Ascending aorta (tissue), 2 donors: ENCODE measurements around the gene TMEM44. TPM values are rescaled to one million over a fixed set of nuclear protein-coding genes. Genes with fewer than 3 reads are reported as not detected.

Experiments
- DNase-seq, 2 donors: peaks; one replicate each; pipeline ENCODE4 v3.0.0-alpha.2; 2019; ENCODE audit warnings: low spot score in 2 of 2
- H3K27ac ChIP-seq, 2 donors: fragments of 200-600 bp; sonication (generic); one replicate each; pipeline ENCODE4 v1.5.1; 2016 to 2017; ENCODE audit warnings: mild to moderate bottlenecking in 1 of 2
- H3K27me3 ChIP-seq: fragments of 200-600 bp; sonication (generic); one replicate; pipeline ENCODE4 v1.5.1; 2017
- H3K36me3 ChIP-seq, 2 donors: fragments of 200-600 bp; sonication (generic); one replicate each; pipeline ENCODE4 v1.5.1; 2016
- H3K4me1 ChIP-seq, 2 donors: fragments of 200-600 bp; sonication (generic); one replicate each; pipeline ENCODE4 v1.5.1; 2016 to 2017; ENCODE audit warnings: mild to moderate bottlenecking in 1 of 2
- H3K4me3 ChIP-seq, 2 donors: fragments of 200-600 bp; sonication (generic); one replicate each; pipeline ENCODE4 v1.5.1; 2016 to 2017; ENCODE audit warnings: mild to moderate bottlenecking in 1 of 2
- H3K9me3 ChIP-seq, 2 donors: fragments of 200-600 bp; sonication (generic); one replicate each; pipeline ENCODE4 v1.5.1; 2016
- CTCF ChIP-seq, 3 experiments: fragments of 200-600 bp in 2 of 3; fragments of 450-650 bp in 1 of 3; sonication (generic) in 2 of 3; IDR thresholded peaks; one replicate each; pipeline ENCODE4 v1.5.1; 2016 to 2019; ENCODE audit warnings: antibody characterized with exemption in 3 of 3, mild to moderate bottlenecking in 1 of 3, moderate library complexity in 1 of 3
- intact Hi-C: fragments of 100-400 bp; cut with DNase I; formaldehyde crosslinking; loops from one replicate; pipeline ENCODE4 v1.15.1; 2023
- total RNA-seq: library from RNA; depleted of rRNA; stranded (reverse); fragments of >200 nt; gene quantifications from one replicate; pipeline ENCODE4 v1.1.0, GENCODE V29; 2016

Gene TMEM44
- total RNA-seq, 1 donor from 2014 or later: 2.6 TPM

GRCh38 chr3:194622621-194623340 lies 10.4 kb downstream of the TMEM44 start:
- no peak overlapping the region for H3K4me3 ChIP-seq
- DNase-seq: no peak
- no peaks in the 10 kb centered on the region for H3K4me1 ChIP-seq
- no peaks in the 10 kb centered on the region for H3K27me3 ChIP-seq
- peaks cover 0 to 5% of the 10 kb centered on the region in 2 donors for H3K36me3 ChIP-seq
- H3K27ac ChIP-seq: no peak overlapping the region
- no peaks in the 10 kb centered on the region for H3K9me3 ChIP-seq
- no peak for TF ChIP-seq CTCF (IDR thresholded peaks at IDR 0.05)
- intact Hi-C loops: no loop called here

GRCh38 chr3:194621947-194622346 lies 11.3 kb downstream of the TMEM44 start:
- Histone ChIP-seq H3K27me3 (no peaks in the 10 kb centered on the region), H3K27ac (no peak overlapping the region), H3K36me3 (no peaks in the 10 kb centered on the region), H3K4me1 (no peaks in the 10 kb centered on the region), H3K9me3 (no peaks in the 10 kb centered on the region), H3K4me3 (no peak overlapping the region)
- no peak for DNase-seq
- intact Hi-C loops: no loop called here
- no peak for TF ChIP-seq CTCF (IDR thresholded peaks at IDR 0.05)

GRCh38 chr3:194620196-194620595 lies 13.0 kb downstream of the TMEM44 start:
- Histone ChIP-seq H3K4me3 (no peak overlapping the region), H3K27ac (no peak overlapping the region), H3K27me3 (no peaks in the 10 kb centered on the region), H3K36me3 (no peaks in the 10 kb centered on the region), H3K4me1 (no peaks in the 10 kb centered on the region), H3K9me3 (no peaks in the 10 kb centered on the region)
- no peak for DNase-seq
- intact Hi-C loops: no loop called here
- TF ChIP-seq CTCF (IDR thresholded peaks at IDR 0.05): no peak

GRCh38 chr3:194619741-194620140 lies 13.5 kb downstream of the TMEM44 start:
- no peak for TF ChIP-seq CTCF (IDR thresholded peaks at IDR 0.05)
- no peak for DNase-seq
- intact Hi-C loops: no loop called here
- no peaks in the 10 kb centered on the region for H3K9me3 ChIP-seq
- H3K4me1 ChIP-seq: no peaks in the 10 kb centered on the region
- no peak overlapping the region for H3K4me3 ChIP-seq
- H3K27me3 ChIP-seq: no peaks in the 10 kb centered on the region
- H3K36me3 ChIP-seq: no peaks in the 10 kb centered on the region
- H3K27ac ChIP-seq: no peak overlapping the region

- H3K36me3 ChIP-seq: no peaks in the 10 kb centered on the region
- no peak for DNase-seq
- no peaks in the 10 kb centered on the region for H3K27me3 ChIP-seq
- H3K4me1 ChIP-seq: no peaks in the 10 kb centered on the region
- intact Hi-C loops: no loop called here
- H3K27ac ChIP-seq: no peak overlapping the region
- no peak for TF ChIP-seq CTCF (IDR thresholded peaks at IDR 0.05)
- H3K9me3 ChIP-seq: no peaks in the 10 kb centered on the region
- H3K4me3 ChIP-seq: no peak overlapping the region
These were observed 14.2 kb downstream of the TMEM44 start for GRCh38 chr3:194618858-194619608.
